ENCODE results near the gene PITPNM3. TPM values are rescaled to one million over a fixed set of nuclear protein-coding genes. Genes with fewer than 3 reads are reported as not detected.
"Not testable (repeated sequence)": the region's sequence is repeated elsewhere in the genome, so short reads cannot be mapped to it uniquely, and the experiment has no call there.

The PITPNM3 gene
- polyA plus RNA-seq, 2 donors, result 9.5 to 14.4 TPM

GRCh38 chr17:6577686-6578263 lies 21.4 kb upstream of the PITPNM3 start:
- Histone ChIP-seq H3K27ac (ENCODE audit: low read depth in 2 of 2, low read length in 1 of 2) (no peak overlapping the region), H3K9me3 (ENCODE audit: control insufficient read depth in 2 of 2, insufficient read depth in 1 of 2, low read depth in 1 of 2, low read length in 1 of 2) (no peaks in the 10 kb centered on the region), H3K4me1 (ENCODE audit: control insufficient read depth in 2 of 2, insufficient read depth in 2 of 2, low read length in 1 of 2) (peaks cover 6 to 11% of the 10 kb centered on the region in 2 donors), H3K4me3 (ENCODE audit: low read depth in 1 of 2, low read length in 2 of 2) (no peak overlapping the region), H3K36me3 (ENCODE audit: control insufficient read depth in 2 of 2, insufficient read depth in 2 of 2, low read length in 1 of 2) (peaks cover 8% of the 10 kb centered on the region in 2 donors), H3K27me3 (ENCODE audit: control insufficient read depth in 1 of 2, insufficient read depth in 2 of 2, low read length in 2 of 2) (no peaks in the 10 kb centered on the region)
- WGBS, 2 donors, result 55 to 73% methylated on average over 7 of the region's 7 CpGs

GRCh38 chr17:6576038-6576785 lies 19.9 kb upstream of the PITPNM3 start:
- Histone ChIP-seq H3K27me3 (ENCODE audit: control insufficient read depth in 1 of 2, insufficient read depth in 2 of 2, low read length in 2 of 2) (no peaks in the 10 kb centered on the region), H3K36me3 (ENCODE audit: control insufficient read depth in 2 of 2, insufficient read depth in 2 of 2, low read length in 1 of 2) (peaks cover 6 to 8% of the 10 kb centered on the region in 2 donors), H3K27ac (ENCODE audit: low read depth in 2 of 2, low read length in 1 of 2) (no peak overlapping the region), H3K9me3 (ENCODE audit: control insufficient read depth in 2 of 2, insufficient read depth in 1 of 2, low read depth in 1 of 2, low read length in 1 of 2) (no peaks in the 10 kb centered on the region), H3K4me3 (ENCODE audit: low read depth in 1 of 2, low read length in 2 of 2) (no peak overlapping the region), H3K4me1 (ENCODE audit: control insufficient read depth in 2 of 2, insufficient read depth in 2 of 2, low read length in 1 of 2) (peaks cover 6 to 11% of the 10 kb centered on the region in 2 donors)
- 87 to 88% methylated on average over 7 of the region's 7 CpGs for WGBS, 2 donors

GRCh38 chr17:6575596-6575988 lies 19.2 kb upstream of the PITPNM3 start:
- Histone ChIP-seq H3K4me3 (ENCODE audit: low read depth in 1 of 2, low read length in 2 of 2) (no peak overlapping the region), H3K36me3 (ENCODE audit: control insufficient read depth in 2 of 2, insufficient read depth in 2 of 2, low read length in 1 of 2) (peaks cover 6% of the 10 kb centered on the region in 2 donors), H3K9me3 (ENCODE audit: control insufficient read depth in 2 of 2, insufficient read depth in 1 of 2, low read depth in 1 of 2, low read length in 1 of 2) (no peaks in the 10 kb centered on the region), H3K27ac (ENCODE audit: low read depth in 2 of 2, low read length in 1 of 2) (peak overlapping the region in 1 of 2 donors; percentile 59), H3K27me3 (ENCODE audit: control insufficient read depth in 1 of 2, insufficient read depth in 2 of 2, low read length in 2 of 2) (no peaks in the 10 kb centered on the region), H3K4me1 (ENCODE audit: control insufficient read depth in 2 of 2, insufficient read depth in 2 of 2, low read length in 1 of 2) (peaks cover 6 to 11% of the 10 kb centered on the region in 2 donors)
- 72 to 77% methylated on average over 5 of the region's 5 CpGs for WGBS, 2 donors

GRCh38 chr17:6574687-6575595 lies 18.6 kb upstream of the PITPNM3 start:
- Histone ChIP-seq H3K4me3 (ENCODE audit: low read depth in 1 of 2, low read length in 2 of 2) (no peak overlapping the region), H3K27me3 (ENCODE audit: control insufficient read depth in 1 of 2, insufficient read depth in 2 of 2, low read length in 2 of 2) (no peaks in the 10 kb centered on the region), H3K4me1 (ENCODE audit: control insufficient read depth in 2 of 2, insufficient read depth in 2 of 2, low read length in 1 of 2) (peaks cover 6 to 11% of the 10 kb centered on the region in 2 donors), H3K9me3 (ENCODE audit: control insufficient read depth in 2 of 2, insufficient read depth in 1 of 2, low read depth in 1 of 2, low read length in 1 of 2) (no peaks in the 10 kb centered on the region), H3K27ac (ENCODE audit: low read depth in 2 of 2, low read length in 1 of 2) (peak overlapping the region in 1 of 2 donors; percentile 59), H3K36me3 (ENCODE audit: control insufficient read depth in 2 of 2, insufficient read depth in 2 of 2, low read length in 1 of 2) (peaks cover 4 to 6% of the 10 kb centered on the region in 2 donors)
- WGBS, 2 donors, result 30 to 43% methylated on average over 23 of the region's 23 CpGs

GRCh38 chr17:6573982-6574686 lies 17.8 kb upstream of the PITPNM3 start:
- H3K27me3 ChIP-seq (ENCODE audit: control insufficient read depth in 1 of 2, insufficient read depth in 2 of 2, low read length in 2 of 2), result no peaks in the 10 kb centered on the region
- H3K9me3 ChIP-seq (ENCODE audit: control insufficient read depth in 2 of 2, insufficient read depth in 1 of 2, low read depth in 1 of 2, low read length in 1 of 2), result no peaks in the 10 kb centered on the region
- H3K36me3 ChIP-seq (ENCODE audit: control insufficient read depth in 2 of 2, insufficient read depth in 2 of 2, low read length in 1 of 2), result peaks cover 0 to 4% of the 10 kb centered on the region in 2 donors
- no peak overlapping the region for H3K27ac ChIP-seq (ENCODE audit: low read depth in 2 of 2, low read length in 1 of 2)
- 95 to 97% methylated on average over 13 of the region's 13 CpGs for WGBS, 2 donors
- H3K4me3 ChIP-seq (ENCODE audit: low read depth in 1 of 2, low read length in 2 of 2), result no peak overlapping the region
- peaks cover 6 to 11% of the 10 kb centered on the region in 2 donors for H3K4me1 ChIP-seq (ENCODE audit: control insufficient read depth in 2 of 2, insufficient read depth in 2 of 2, low read length in 1 of 2)

- H3K36me3 ChIP-seq (ENCODE audit: control insufficient read depth in 2 of 2, insufficient read depth in 2 of 2, low read length in 1 of 2); H3K4me3 ChIP-seq (ENCODE audit: low read depth in 1 of 2, low read length in 2 of 2); H3K27ac ChIP-seq (ENCODE audit: low read depth in 2 of 2, low read length in 1 of 2); H3K27me3 ChIP-seq (ENCODE audit: control insufficient read depth in 1 of 2, insufficient read depth in 2 of 2, low read length in 2 of 2); H3K9me3 ChIP-seq (ENCODE audit: control insufficient read depth in 2 of 2, insufficient read depth in 1 of 2, low read depth in 1 of 2, low read length in 1 of 2): not testable (repeated sequence)
- 96 to 97% methylated on average over 6 of the region's 6 CpGs for WGBS, 2 donors
- peaks cover 6 to 11% of the 10 kb centered on the region in 2 donors for H3K4me1 ChIP-seq (ENCODE audit: control insufficient read depth in 2 of 2, insufficient read depth in 2 of 2, low read length in 1 of 2)
Measured at GRCh38 chr17:6573495-6573894, 17.1 kb upstream of the PITPNM3 start.

GRCh38 chr17:6572972-6573370 lies 16.6 kb upstream of the PITPNM3 start:
- no peaks in the 10 kb centered on the region for H3K27me3 ChIP-seq (ENCODE audit: control insufficient read depth in 1 of 2, insufficient read depth in 2 of 2, low read length in 2 of 2)
- H3K4me1 ChIP-seq (ENCODE audit: control insufficient read depth in 2 of 2, insufficient read depth in 2 of 2, low read length in 1 of 2), result peaks cover 6 to 11% of the 10 kb centered on the region in 2 donors
- 95 to 98% methylated on average over 8 of the region's 8 CpGs for WGBS, 2 donors
- H3K36me3 ChIP-seq (ENCODE audit: control insufficient read depth in 2 of 2, insufficient read depth in 2 of 2, low read length in 1 of 2), result no peaks in the 10 kb centered on the region
- H3K4me3 ChIP-seq (ENCODE audit: low read depth in 1 of 2, low read length in 2 of 2), result no peak overlapping the region
- no peaks in the 10 kb centered on the region for H3K9me3 ChIP-seq (ENCODE audit: control insufficient read depth in 2 of 2, insufficient read depth in 1 of 2, low read depth in 1 of 2, low read length in 1 of 2)
- no peak overlapping the region for H3K27ac ChIP-seq (ENCODE audit: low read depth in 2 of 2, low read length in 1 of 2)

- Histone ChIP-seq H3K9me3 (ENCODE audit: control insufficient read depth in 2 of 2, insufficient read depth in 1 of 2, low read depth in 1 of 2, low read length in 1 of 2) (no peaks in the 10 kb centered on the region), H3K27me3 (ENCODE audit: control insufficient read depth in 1 of 2, insufficient read depth in 2 of 2, low read length in 2 of 2) (no peaks in the 10 kb centered on the region), H3K4me1 (ENCODE audit: control insufficient read depth in 2 of 2, insufficient read depth in 2 of 2, low read length in 1 of 2) (peaks cover 6 to 11% of the 10 kb centered on the region in 2 donors), H3K27ac (ENCODE audit: low read depth in 2 of 2, low read length in 1 of 2) (no peak overlapping the region), H3K36me3 (ENCODE audit: control insufficient read depth in 2 of 2, insufficient read depth in 2 of 2, low read length in 1 of 2) (no peaks in the 10 kb centered on the region), H3K4me3 (ENCODE audit: low read depth in 1 of 2, low read length in 2 of 2) (no peak overlapping the region)
- 75 to 77% methylated on average over 7 of the region's 7 CpGs for WGBS, 2 donors
Measured at GRCh38 chr17:6571452-6571781, 15.1 kb upstream of the PITPNM3 start.
